ENCODE results near the gene KIF5C. TPM values are rescaled to one million over a fixed set of nuclear protein-coding genes. Genes with fewer than 3 reads are reported as not detected.

The KIF5C gene
- total RNA-seq, 4 donors from 2014 or later: 1.2 to 7.4 (median 1.9) TPM

- Histone ChIP-seq H3K27ac (no peak overlapping the region), H3K4me3 (no peak overlapping the region), H3K36me3 (no peaks in the 10 kb centered on the region), H3K4me1 (no peaks in the 10 kb centered on the region), H3K27me3 (no peaks in the 10 kb centered on the region), H3K9me3 (no peaks in the 10 kb centered on the region)
- no peak for TF ChIP-seq POLR2A (IDR thresholded peaks at IDR 0.05)
- no peak for TF ChIP-seq CTCF (IDR thresholded peaks at IDR 0.05)
- DNase-seq: no peak
Measured at GRCh38 chr2:148981781-148982180, 106.8 kb downstream of the KIF5C start.

- Histone ChIP-seq H3K4me1 (no peaks in the 10 kb centered on the region), H3K9me3 (no peaks in the 10 kb centered on the region), H3K36me3 (no peaks in the 10 kb centered on the region), H3K4me3 (no peak overlapping the region), H3K27ac (no peak overlapping the region), H3K27me3 (no peaks in the 10 kb centered on the region)
- no peak for TF ChIP-seq CTCF (IDR thresholded peaks at IDR 0.05)
- TF ChIP-seq POLR2A (IDR thresholded peaks at IDR 0.05): no peak
- no peak for DNase-seq
Measured at GRCh38 chr2:148982282-148982681, 107.3 kb downstream of the KIF5C start.

- H3K27ac ChIP-seq: no peak overlapping the region
Measured at GRCh38 chr2:148983896-148984295, 108.9 kb downstream of the KIF5C start.

GRCh38 chr2:148984449-148984848, 109.4 kb downstream of the KIF5C start:
- H3K4me3 ChIP-seq: no peak overlapping the region
- no peak for TF ChIP-seq POLR2A (IDR thresholded peaks at IDR 0.05)
- TF ChIP-seq CTCF (IDR thresholded peaks at IDR 0.05): no peak
- H3K36me3 ChIP-seq: no peaks in the 10 kb centered on the region
- H3K4me1 ChIP-seq: no peaks in the 10 kb centered on the region
- DNase-seq: no peak
- no peak overlapping the region for H3K27ac ChIP-seq
- H3K27me3 ChIP-seq: no peaks in the 10 kb centered on the region
- H3K9me3 ChIP-seq: no peaks in the 10 kb centered on the region

More at GRCh38 chr2:148983896-148984295, 108.9 kb downstream of the KIF5C start:
- Histone ChIP-seq H3K27me3 (no peaks in the 10 kb centered on the region), H3K4me3 (no peak overlapping the region), H3K9me3 (no peaks in the 10 kb centered on the region), H3K36me3 (no peaks in the 10 kb centered on the region), H3K4me1 (no peaks in the 10 kb centered on the region)
- no peak for TF ChIP-seq POLR2A (IDR thresholded peaks at IDR 0.05)
- no peak for TF ChIP-seq CTCF (IDR thresholded peaks at IDR 0.05)
- no peak for DNase-seq

GRCh38 chr2:148987286-148987685, 112.3 kb downstream of the KIF5C start:
- H3K4me3 ChIP-seq: no peak overlapping the region
- no peaks in the 10 kb centered on the region for H3K9me3 ChIP-seq
- DNase-seq: no peak
- no peaks in the 10 kb centered on the region for H3K36me3 ChIP-seq
- no peaks in the 10 kb centered on the region for H3K4me1 ChIP-seq
- TF ChIP-seq POLR2A (IDR thresholded peaks at IDR 0.05) (no peak), CTCF (IDR thresholded peaks at IDR 0.05) (no peak)
- no peak overlapping the region for H3K27ac ChIP-seq
- no peaks in the 10 kb centered on the region for H3K27me3 ChIP-seq

- DNase-seq: no peak
- TF ChIP-seq POLR2A (IDR thresholded peaks at IDR 0.05): no peak
- TF ChIP-seq CTCF (IDR thresholded peaks at IDR 0.05): no peak
- H3K27ac ChIP-seq: no peak overlapping the region
- H3K4me1 ChIP-seq: no peaks in the 10 kb centered on the region
- no peaks in the 10 kb centered on the region for H3K36me3 ChIP-seq
- no peak overlapping the region for H3K4me3 ChIP-seq
- H3K9me3 ChIP-seq: no peaks in the 10 kb centered on the region
- H3K27me3 ChIP-seq: no peaks in the 10 kb centered on the region
Measured at GRCh38 chr2:148988337-148988736, 113.3 kb downstream of the KIF5C start.

Data from Peyer's patch (tissue), 4 donors.